Stimulated activated CD4-positive, alpha-beta T cell treated with anti-CD3 and anti-CD28 coated beads, Interleukin-4, amount 100 ng/mL, for 4 hours (primary cell): ENCODE results near the gene LIG3.
"Not testable (repeated sequence)": the region's sequence is repeated elsewhere in the genome, so short reads cannot be mapped to it uniquely, and the experiment has no call there.

Source experiments
- DNase-seq, 2 experiments: peaks; one replicate each; pipeline ENCODE4 v3.0.0-alpha.2; 2020

LIG3 gene

GRCh38 chr17:34980353-34980680 lies at the start of gene LIG3:
Gene LIG3, plus strand, starts transcription at chr17:34980512. Its CDS starts 2,494 bp downstream, at chr17:34983006.
- peak; percentile 93 to 94 for DNase-seq

GRCh38 chr17:34950780-34951179 lies 29.5 kb upstream of the LIG3 start:
- not testable (repeated sequence) for DNase-seq

GRCh38 chr17:34958438-34958837 lies 21.9 kb upstream of the LIG3 start:
- no peak for DNase-seq

- peak; percentile 79 to 90 for DNase-seq
These were observed 19.0 kb upstream of the LIG3 start, which contains the start of the genes CCT6B and ZNF830 for GRCh38 chr17:34961093-34961911. Gene CCT6B, minus strand, starts transcription at chr17:34961460. Its CDS starts 67 bp downstream, at chr17:34961393. Gene ZNF830, plus strand, starts transcription at chr17:34961540. Its CDS starts 27 bp downstream, at chr17:34961567.

- DNase-seq: no peak
These were observed 6.1 kb upstream of the LIG3 start for GRCh38 chr17:34974179-34974578.

GRCh38 chr17:34974794-34975785 lies 5.2 kb upstream of the LIG3 start:
- DNase-seq: no peak

GRCh38 chr17:34979153-34979552 lies 1.2 kb upstream of the LIG3 start:
- no peak for DNase-seq

GRCh38 chr17:34979650-34980352 lies 511 bp upstream of the LIG3 start:
- no peak for DNase-seq

- DNase-seq: peak; percentile 77 to 83
These were observed 597 bp downstream of the LIG3 start for GRCh38 chr17:34980681-34981537.

GRCh38 chr17:34981538-34982241 lies 1.4 kb downstream of the LIG3 start:
- no peak for DNase-seq

GRCh38 chr17:34987232-34987631 lies 6.9 kb downstream of the LIG3 start:
- DNase-seq: no peak

GRCh38 chr17:34988644-34989043 lies 8.3 kb downstream of the LIG3 start:
- DNase-seq: no peak

- no peak for DNase-seq
These were observed 9.2 kb downstream of the LIG3 start for GRCh38 chr17:34989473-34989872.

GRCh38 chr17:34990921-34991365 lies 10.6 kb downstream of the LIG3 start:
- no peak for DNase-seq

- DNase-seq: no peak
These were observed 11.3 kb downstream of the LIG3 start for GRCh38 chr17:34991606-34992005.

GRCh38 chr17:34993031-34993430 lies 12.7 kb downstream of the LIG3 start:
- DNase-seq: no peak

- DNase-seq: no peak
These were observed 16.3 kb downstream of the LIG3 start for GRCh38 chr17:34996422-34997285.

GRCh38 chr17:34997355-34997862 lies 17.1 kb downstream of the LIG3 start:
- no peak for DNase-seq

GRCh38 chr17:34998205-34998604 lies 17.9 kb downstream of the LIG3 start:
- DNase-seq: peak; percentile 72 to 76

GRCh38 chr17:34999456-34999855 lies 19.1 kb downstream of the LIG3 start:
- no peak for DNase-seq
